SU-DHL-6 (cell line): ENCODE results near the gene MUSTN1.

ENCODE experiments used
- H2AFZ ChIP-seq: fragments of 200-600 bp; sonication (generic); 2 replicates; pipeline ENCODE4 v1.6.1; 2014; ENCODE audit warnings: low read depth, mild to moderate bottlenecking, moderate library complexity, mixed read lengths, antibody characterized with exemption, low read length; ENCODE audit not compliant: severe bottlenecking
- H3F3A ChIP-seq: fragments of 200-600 bp; shearing (Covaris generic); 2 replicates; pipeline ENCODE4 v1.6.0; 2016; ENCODE audit warnings: antibody characterized with exemption, mild to moderate bottlenecking; ENCODE audit not compliant: insufficient read depth
- H3K27ac ChIP-seq: fragments of 200-600 bp; sonication (generic); 2 replicates; pipeline ENCODE4 v1.5.1; 2016; ENCODE audit warnings: low read depth, mild to moderate bottlenecking, low read length, moderate library complexity, mixed read lengths
- H3K27me3 ChIP-seq: fragments of 200-600 bp; sonication (generic), shearing (Covaris generic); 2 replicates; pipeline ENCODE4 v1.6.0; 2014; ENCODE audit warnings: mild to moderate bottlenecking, low read length
- H3K36me3 ChIP-seq: fragments of 200-600 bp; sonication (generic); 2 replicates; pipeline ENCODE4 v1.6.1; 2014; ENCODE audit warnings: mild to moderate bottlenecking, low read length, mixed read lengths
- H3K4me2 ChIP-seq: fragments of 300-600, 200-600 bp; shearing (Covaris generic), sonication (generic); 2 replicates; pipeline ENCODE4 v1.6.0; 2014; ENCODE audit warnings: low read length, low read depth, mild to moderate bottlenecking; ENCODE audit not compliant: poor library complexity, severe bottlenecking
- H3K4me3 ChIP-seq: fragments of 200-600 bp; sonication (generic); 2 replicates; pipeline ENCODE4 v1.5.1; 2014; ENCODE audit warnings: antibody characterized with exemption, low read length, mild to moderate bottlenecking, mixed read lengths; ENCODE audit not compliant: insufficient read depth, poor library complexity, severe bottlenecking
- H3K79me2 ChIP-seq: fragments of 200-600 bp; sonication (generic); 2 replicates; pipeline ENCODE4 v1.6.1; 2014; ENCODE audit warnings: mild to moderate bottlenecking, low read length, moderate library complexity; ENCODE audit not compliant: insufficient read depth
- H3K9ac ChIP-seq: fragments of 200-600 bp; sonication (generic); 2 replicates; pipeline ENCODE4 v1.7.0; 2014; ENCODE audit warnings: mild to moderate bottlenecking, low read length
- H3K9me2 ChIP-seq: fragments of 200-600 bp; sonication (generic); replicated peaks from 2 replicates; pipeline ENCODE4 v1.6.1; 2014; ENCODE audit warnings: low read length; ENCODE audit not compliant: insufficient read depth
- H3K9me3 ChIP-seq: fragments of 200-600 bp; sonication (generic); 2 replicates; pipeline ENCODE4 v1.6.1; 2014; ENCODE audit warnings: low read length, mixed read lengths; ENCODE audit not compliant: insufficient read depth
- H4K20me1 ChIP-seq: fragments of 200-600 bp; sonication (generic); 2 replicates; pipeline ENCODE4 v1.6.1; 2014; ENCODE audit warnings: low read depth, mild to moderate bottlenecking, antibody characterized with exemption, low read length, moderate library complexity, mixed read lengths
- CTCF ChIP-seq: fragments of 200-600 bp; sonication (generic); IDR thresholded peaks from one replicate; pipeline ENCODE4 v1.5.1; 2017; ENCODE audit warnings: antibody characterized with exemption, mild to moderate bottlenecking, low read length, moderate library complexity; ENCODE audit not compliant: insufficient read depth, poor library complexity, severe bottlenecking
- EZH2phosphoT487 ChIP-seq: fragments of 200-600 bp; sonication (generic), shearing (Covaris generic); conservative IDR thresholded peaks from 2 replicates; pipeline ENCODE4 v1.6.1; 2018; ENCODE audit warnings: mild to moderate bottlenecking, antibody characterized with exemption, low read length, moderate library complexity, mixed read lengths

The MUSTN1 gene

DNA sequence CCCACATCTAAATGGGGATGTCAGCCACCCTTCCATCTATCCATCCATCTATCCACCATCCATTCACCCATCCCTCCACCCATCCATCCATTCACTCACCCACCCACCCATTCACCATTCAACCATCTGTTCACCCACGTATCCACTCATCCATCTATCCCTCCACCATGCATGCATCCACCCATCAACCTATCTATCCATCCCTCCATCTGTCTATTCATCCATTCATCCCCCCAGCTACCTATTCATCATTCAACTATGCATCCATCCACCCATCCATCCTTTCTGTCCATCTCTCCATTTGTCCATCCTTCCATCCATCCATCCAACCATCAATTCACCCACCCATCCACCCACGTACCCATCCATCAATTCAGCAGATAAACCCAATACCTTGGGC, 25.7 kb downstream of the MUSTN1 start:
- no peak overlapping the region for H2AFZ ChIP-seq
- no peak overlapping the region for H3K9ac ChIP-seq
- no peaks in the 10 kb centered on the region for H4K20me1 ChIP-seq
- no peaks in the 10 kb centered on the region for H3K9me3 ChIP-seq
- no peaks in the 10 kb centered on the region for H3K36me3 ChIP-seq
- H3K4me3 ChIP-seq: no peak overlapping the region
- no peak overlapping the region for H3K27ac ChIP-seq
- H3K4me2 ChIP-seq: no peak overlapping the region
- H3F3A ChIP-seq: no peaks in the 10 kb centered on the region
- no peaks in the 10 kb centered on the region for H3K79me2 ChIP-seq
- no peaks in the 10 kb centered on the region for H3K9me2 ChIP-seq
- H3K27me3 ChIP-seq: no peaks in the 10 kb centered on the region
- TF ChIP-seq EZH2phosphoT487: no peak
- TF ChIP-seq CTCF: no peak

- H3K27ac ChIP-seq: no peak overlapping the region
- H3F3A ChIP-seq: no peaks in the 10 kb centered on the region
- H3K4me3 ChIP-seq: no peak overlapping the region
- no peaks in the 10 kb centered on the region for H4K20me1 ChIP-seq
- no peak overlapping the region for H3K4me2 ChIP-seq
- no peaks in the 10 kb centered on the region for H3K27me3 ChIP-seq
- no peaks in the 10 kb centered on the region for H3K9me2 ChIP-seq
- H3K36me3 ChIP-seq: no peaks in the 10 kb centered on the region
- H3K9me3 ChIP-seq: no peaks in the 10 kb centered on the region
- H2AFZ ChIP-seq: no peak overlapping the region
- H3K9ac ChIP-seq: no peak overlapping the region
- TF ChIP-seq CTCF (no peak), EZH2phosphoT487 (no peak)
- no peaks in the 10 kb centered on the region for H3K79me2 ChIP-seq
Measured at GRCh38 chr3:52805270-52806039, 29.4 kb downstream of the MUSTN1 start.

DNA sequence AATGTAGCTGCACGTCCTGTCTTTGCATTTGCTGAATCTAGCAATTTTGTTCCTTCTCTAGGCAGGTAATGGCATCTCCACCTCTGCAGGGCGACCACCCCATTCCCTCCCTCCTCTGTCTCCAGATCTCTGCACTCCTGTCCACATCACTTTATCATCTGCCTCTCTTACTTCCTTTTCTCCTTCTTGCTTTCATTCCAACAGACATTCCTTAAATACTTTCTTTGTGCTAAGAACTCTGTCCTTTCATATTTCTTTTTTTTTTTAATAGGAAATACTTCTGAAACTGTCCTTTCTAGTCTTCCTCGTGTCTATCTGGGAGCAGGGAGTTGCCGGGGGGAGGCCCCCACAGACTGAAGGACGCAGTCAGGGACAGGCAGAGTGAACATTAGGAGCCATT, 33.0 kb downstream of the MUSTN1 start:
- no peaks in the 10 kb centered on the region for H4K20me1 ChIP-seq
- H3K27ac ChIP-seq: no peak overlapping the region
- H3K4me2 ChIP-seq: no peak overlapping the region
- no peak for TF ChIP-seq CTCF
- TF ChIP-seq EZH2phosphoT487: no peak
- no peaks in the 10 kb centered on the region for H3K27me3 ChIP-seq
- no peak overlapping the region for H3K9ac ChIP-seq
- no peaks in the 10 kb centered on the region for H3K9me2 ChIP-seq
- no peaks in the 10 kb centered on the region for H3F3A ChIP-seq
- no peak overlapping the region for H3K4me3 ChIP-seq
- no peak overlapping the region for H2AFZ ChIP-seq
- H3K79me2 ChIP-seq: no peaks in the 10 kb centered on the region
- H3K36me3 ChIP-seq: no peaks in the 10 kb centered on the region
- H3K9me3 ChIP-seq: no peaks in the 10 kb centered on the region
